ENCODE measurements around the gene RALA. TPM values are rescaled to one million over a fixed set of nuclear protein-coding genes. Genes with fewer than 3 reads are reported as not detected.

Gene RALA
- total and polyA plus RNA-seq, 2 experiments from 2014 or later: 43.5 to 231 TPM

DNA sequence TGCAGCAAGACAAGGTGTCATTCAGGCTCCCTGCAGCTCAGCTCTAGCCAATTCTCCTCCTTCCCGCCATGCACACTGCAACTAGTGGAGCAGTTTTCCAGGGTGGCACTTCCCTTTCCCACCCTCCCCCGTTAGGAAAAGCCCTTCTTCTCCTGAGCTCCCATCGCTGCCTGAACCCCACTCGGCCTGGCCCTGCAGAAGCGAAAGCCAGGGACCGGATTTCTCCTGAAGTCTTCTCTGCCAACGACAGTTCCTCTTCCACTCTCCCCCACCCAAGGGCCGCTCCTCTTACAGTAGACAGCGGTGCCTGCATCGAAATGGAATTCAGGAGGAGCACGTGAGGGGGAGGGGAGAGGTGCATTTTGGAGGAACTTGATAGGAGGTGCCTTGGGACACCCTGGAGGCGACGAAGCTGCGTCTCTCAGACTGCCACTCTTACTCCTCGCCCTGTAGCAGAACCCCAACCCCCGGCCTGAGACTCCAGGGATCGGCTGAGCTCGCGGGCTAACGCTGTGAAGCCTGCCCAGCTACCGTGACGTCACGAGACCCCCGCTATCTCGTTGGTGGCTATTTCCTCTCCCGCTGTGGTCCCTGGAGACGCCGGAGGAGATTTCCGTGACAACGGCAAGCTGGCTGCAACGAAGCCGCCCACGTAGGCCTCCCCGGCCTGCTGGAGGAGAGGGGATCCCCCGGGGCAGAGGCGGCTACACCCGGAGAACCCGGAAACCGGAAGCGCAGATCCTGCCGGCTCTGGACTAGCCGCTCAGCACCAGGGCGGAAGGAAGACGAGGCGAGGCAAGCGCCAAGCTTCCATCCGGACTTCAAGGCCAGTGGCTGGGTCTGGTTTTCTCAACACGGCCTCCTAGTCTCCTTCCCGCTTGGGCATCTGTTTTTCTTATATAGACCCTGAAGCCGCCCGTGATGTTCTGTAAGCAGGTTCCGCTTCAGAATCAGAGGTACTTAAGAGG is 109.7 kb downstream of the RALA start:
- peak overlapping the region; percentile 73 for H3K4me2 ChIP-seq
- Mint-ChIP-seq H3K36me3 (ENCODE audit: low read depth) (peaks cover 4% of the 10 kb centered on the region; the same call in 2 of the 3 replicates), H3K4me3 (peak overlapping the region; percentile 70), H3K4me1 (peaks cover 26% of the 10 kb centered on the region), H3K9me3 (no peaks in the 10 kb centered on the region), H3K27ac (peak overlapping the region; percentile 85), H3K27me3 (ENCODE audit: insufficient read depth, low read depth, poor library complexity) (peaks cover 24% of the 10 kb centered on the region)
- H3K4me1 ChIP-seq (ENCODE audit: insufficient read depth): peaks cover 29% of the 10 kb centered on the region
- peak overlapping the region; percentile 97 for H3K27ac ChIP-seq (ENCODE audit: low read depth)
- no peaks in the 10 kb centered on the region for H3K36me3 ChIP-seq (ENCODE audit: insufficient read depth)
- peak overlapping the region; percentile 90 for H2AFZ ChIP-seq
- H3K27me3 ChIP-seq (ENCODE audit: insufficient read depth): peaks cover 8% of the 10 kb centered on the region
- TF ChIP-seq JUNB (IDR thresholded peaks at IDR 0.05; ENCODE audit: unreplicated experiment) (no peak), POLR2AphosphoS5 (IDR thresholded peaks at IDR 0.05; ENCODE audit: low read depth) (peak; percentile 57), CREB1 (CRISPR knock-in tag; IDR thresholded peaks at IDR 0.05; ENCODE audit: low read depth) (peak; percentile 99)
- TF ChIP-seq, protein P1, sequence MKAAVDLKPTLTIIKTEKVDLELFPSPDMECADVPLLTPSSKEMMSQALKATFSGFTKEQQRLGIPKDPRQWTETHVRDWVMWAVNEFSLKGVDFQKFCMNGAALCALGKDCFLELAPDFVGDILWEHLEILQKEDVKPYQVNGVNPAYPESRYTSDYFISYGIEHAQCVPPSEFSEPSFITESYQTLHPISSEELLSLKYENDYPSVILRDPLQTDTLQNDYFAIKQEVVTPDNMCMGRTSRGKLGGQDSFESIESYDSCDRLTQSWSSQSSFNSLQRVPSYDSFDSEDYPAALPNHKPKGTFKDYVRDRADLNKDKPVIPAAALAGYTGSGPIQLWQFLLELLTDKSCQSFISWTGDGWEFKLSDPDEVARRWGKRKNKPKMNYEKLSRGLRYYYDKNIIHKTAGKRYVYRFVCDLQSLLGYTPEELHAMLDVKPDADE (IDR thresholded peaks at IDR 0.05): peak; percentile 67
- H3F3A ChIP-seq (replicated peaks; ENCODE audit: low read depth): no peaks in the 10 kb centered on the region
- 0 out of 2 replicates have a peak, but pooled peaks cover 8% of the 10 kb centered on the region for H3K9me2 ChIP-seq (ENCODE audit: insufficient read depth)
- peaks cover 31% of the 10 kb centered on the region for H3K79me2 ChIP-seq (replicated peaks; ENCODE audit: insufficient read depth)
- DNase-seq (ENCODE audit: low spot score): peak; percentile 98
- H3K4me3 ChIP-seq: peak overlapping the region; percentile 52
- peak; percentile 93 for ATAC-seq
- no peaks in the 10 kb centered on the region for H4K20me1 ChIP-seq (replicated peaks; ENCODE audit: insufficient read depth)

- TF ChIP-seq CREB1 (CRISPR knock-in tag; IDR thresholded peaks at IDR 0.05; ENCODE audit: low read depth) (peak; percentile 41; the same call in 1 of the 2 replicates), ZNF114 (CRISPR knock-in tag; IDR thresholded peaks at IDR 0.05) (no peak), EZH2 (IDR thresholded peaks at IDR 0.05; ENCODE audit: low read depth, unreplicated experiment) (no peak), STAT1 (IDR thresholded peaks at IDR 0.05; ENCODE audit: unreplicated experiment) (no peak), POLR2AphosphoS5 (IDR thresholded peaks at IDR 0.05; ENCODE audit: low read depth) (no peak), NANOG (IDR thresholded peaks at IDR 0.05; ENCODE audit: borderline replicate concordance) (no peak)
- ATAC-seq (peak; percentile 12), DNase-seq (ENCODE audit: low spot score) (peak; percentile 80)
- H3K27ac ChIP-seq (ENCODE audit: low read depth): peak overlapping the region; percentile 97
- H3K27me3 Mint-ChIP-seq (ENCODE audit: insufficient read depth, low read depth, poor library complexity): peaks cover 24% of the 10 kb centered on the region
- no peaks in the 10 kb centered on the region for H4K20me1 ChIP-seq (replicated peaks; ENCODE audit: insufficient read depth)
- no peaks in the 10 kb centered on the region for H3K9me3 Mint-ChIP-seq
- H3F3A ChIP-seq (replicated peaks; ENCODE audit: low read depth): no peaks in the 10 kb centered on the region
- peaks cover 26% of the 10 kb centered on the region for H3K4me1 Mint-ChIP-seq
- peak overlapping the region; percentile 16; the same call in 1 of the 2 replicates for H2AFZ ChIP-seq
- H3K27me3 ChIP-seq (ENCODE audit: insufficient read depth): peaks cover 8% of the 10 kb centered on the region
- peaks cover 31% of the 10 kb centered on the region for H3K79me2 ChIP-seq (replicated peaks; ENCODE audit: insufficient read depth)
- peaks cover 29% of the 10 kb centered on the region for H3K4me1 ChIP-seq (ENCODE audit: insufficient read depth)
- H3K36me3 ChIP-seq (ENCODE audit: insufficient read depth): no peaks in the 10 kb centered on the region
- H3K4me3 Mint-ChIP-seq: peak overlapping the region; percentile 70
- peak overlapping the region; percentile 73 for H3K4me2 ChIP-seq
- peak overlapping the region; percentile 52 for H3K4me3 ChIP-seq
- peak overlapping the region; percentile 54 for H3K27ac Mint-ChIP-seq
- H3K36me3 Mint-ChIP-seq (ENCODE audit: low read depth): peaks cover 4% of the 10 kb centered on the region; the same call in 2 of the 3 replicates
- 0 out of 2 replicates have a peak, but pooled peaks cover 8% of the 10 kb centered on the region for H3K9me2 ChIP-seq (ENCODE audit: insufficient read depth)
Measured at GRCh38 chr7:39733881-39734632, 110.7 kb downstream of the RALA start.

Data from GM23338 (cell line).